ENCODE results near the gene TAF15.

The TAF15 gene

GRCh38 chr17:35788477-35789368, 20.6 kb upstream of the TAF15 start:
- DNase-seq: no peak

GRCh38 chr17:35790841-35791240, 18.4 kb upstream of the TAF15 start:
- no peak for DNase-seq

- no peak for DNase-seq
These were observed 17.5 kb upstream of the TAF15 start for GRCh38 chr17:35791681-35792350.

GRCh38 chr17:35793257-35793656, 16.0 kb upstream of the TAF15 start:
- no peak for DNase-seq

- no peak for DNase-seq
These were observed 14.0 kb upstream of the TAF15 start, which contains the start of gene MMP28 for GRCh38 chr17:35795007-35795870. MMP28 (minus strand) TSS chr17:35795641; CDS start chr17:35795377, 264 bp downstream.

- DNase-seq: no peak
These were observed 13.4 kb upstream of the TAF15 start for GRCh38 chr17:35795871-35796265.

- no peak for DNase-seq
These were observed 12.3 kb upstream of the TAF15 start for GRCh38 chr17:35796942-35797341.

- no peak for DNase-seq
These were observed 11.9 kb upstream of the TAF15 start for GRCh38 chr17:35797370-35797769.

GRCh38 chr17:35797918-35798317, 11.4 kb upstream of the TAF15 start:
- DNase-seq: no peak

- DNase-seq: peak; percentile 43
These were observed 9.3 kb upstream of the TAF15 start for GRCh38 chr17:35799942-35800341.

- DNase-seq: peak; percentile 93
These were observed 7.6 kb upstream of the TAF15 start for GRCh38 chr17:35801583-35802224.

GRCh38 chr17:35804658-35805192, 4.6 kb upstream of the TAF15 start:
- peak; percentile 97 for DNase-seq

- DNase-seq: no peak
These were observed 1.7 kb upstream of the TAF15 start for GRCh38 chr17:35807371-35808144.

- no peak for DNase-seq
These were observed 883 bp upstream of the TAF15 start for GRCh38 chr17:35808240-35808961.

GRCh38 chr17:35809855-35810461, 674 bp downstream of the TAF15 start:
- DNase-seq: no peak

- no peak for DNase-seq
These were observed 2.5 kb downstream of the TAF15 start for GRCh38 chr17:35811759-35812158.

- DNase-seq: no peak
These were observed 3.2 kb downstream of the TAF15 start for GRCh38 chr17:35812456-35812855.

- DNase-seq: no peak
These were observed 7.4 kb downstream of the TAF15 start for GRCh38 chr17:35816723-35817122.

GRCh38 chr17:35817196-35817595, 7.9 kb downstream of the TAF15 start:
- DNase-seq: no peak

- no peak for DNase-seq
These were observed 10.2 kb downstream of the TAF15 start for GRCh38 chr17:35819455-35819854.
